GM21737 (cell line): Measurements from ENCODE around the gene CCDC112.
"Not testable (repeated sequence)": the region's sequence is repeated elsewhere in the genome, so short reads cannot be mapped to it uniquely, and the experiment has no call there.

Experiments
- ATAC-seq: cut with Tn5 transposase; IDR thresholded peaks from one replicate; pipeline ENCODE4 v1.9.1; 2021; ENCODE audit warnings: mild to moderate bottlenecking, moderate library complexity; ENCODE audit not compliant: unreplicated experiment

The CCDC112 gene

DNA sequence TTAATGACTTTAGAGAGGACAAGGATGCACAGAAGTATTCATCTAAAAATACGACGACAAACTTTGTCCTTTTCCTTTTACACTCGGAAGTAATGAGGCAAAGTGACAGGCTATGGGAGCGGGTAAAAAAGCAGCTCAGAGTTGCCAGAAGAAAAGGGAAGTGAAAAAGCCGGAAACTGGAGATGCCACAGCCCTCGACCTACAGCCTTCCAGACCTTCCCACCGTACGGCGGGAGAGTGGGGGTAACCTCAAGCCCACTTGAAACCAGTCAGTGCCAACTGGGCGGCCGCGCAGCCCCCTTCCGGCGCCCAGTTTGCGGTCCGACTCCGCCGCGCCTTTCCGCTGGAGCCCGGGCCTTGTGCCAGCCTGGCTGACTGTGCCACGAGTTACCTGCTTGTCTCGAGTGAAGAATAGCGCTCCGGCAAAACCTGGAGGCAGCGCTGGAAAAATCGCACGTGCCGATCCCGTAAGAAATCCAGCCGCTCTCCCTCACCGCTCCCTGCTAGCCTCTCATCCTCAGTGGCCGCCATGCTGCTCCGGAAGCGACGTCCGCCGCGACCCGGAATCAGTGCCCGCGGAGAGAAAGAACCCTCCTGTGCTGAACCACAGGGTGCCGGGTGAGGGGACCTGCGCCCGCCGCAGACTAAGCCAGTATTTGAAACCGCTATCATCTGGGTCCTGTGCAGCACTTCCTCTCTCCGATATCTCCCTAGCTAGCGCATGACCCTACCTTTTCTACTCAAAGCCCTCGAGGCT is 34.0 kb downstream of the CCDC112 start, which contains the start of gene PGGT1B:
PGGT1B (minus strand) TSS at position 557 of the 757 bp plus-strand sequence; CDS start at position 531, 26 bp downstream.
- ATAC-seq: peak; percentile 87

DNA sequence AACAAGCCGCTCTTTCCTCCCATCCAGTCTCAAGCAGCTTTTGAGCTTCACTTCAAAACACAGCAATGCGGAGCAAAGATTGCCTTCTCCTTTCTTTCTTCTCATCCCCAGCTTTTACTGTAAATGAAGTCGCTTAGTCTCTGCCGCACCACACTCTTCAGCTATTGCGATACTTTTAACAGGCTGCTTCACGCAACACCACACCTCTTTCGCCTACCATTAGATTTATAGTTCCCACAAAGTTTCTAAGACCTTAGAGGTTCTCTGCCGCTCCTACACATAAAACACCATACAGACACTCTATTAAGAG is 34.5 kb downstream of the CCDC112 start:
- ATAC-seq: peak; percentile 44

DNA sequence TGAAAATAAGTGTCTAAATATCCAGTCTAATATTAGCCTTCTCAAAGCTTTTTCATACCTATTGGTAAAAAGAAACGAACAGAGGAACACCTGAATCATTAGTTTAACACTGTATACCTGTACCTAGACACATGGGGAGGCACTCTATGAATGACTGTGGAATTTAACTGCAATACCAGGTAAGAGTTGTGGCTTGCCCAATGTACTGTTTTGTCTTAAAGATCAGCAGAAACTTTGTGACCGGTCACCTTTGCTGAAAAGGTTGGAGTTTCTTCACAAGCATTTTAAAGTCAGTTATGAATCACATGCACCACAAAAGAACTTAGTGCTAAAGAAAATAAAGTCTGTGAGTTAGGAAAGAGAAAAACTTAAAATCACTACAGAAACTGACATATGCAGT is 36.2 kb downstream of the CCDC112 start:
- no peak for ATAC-seq

DNA sequence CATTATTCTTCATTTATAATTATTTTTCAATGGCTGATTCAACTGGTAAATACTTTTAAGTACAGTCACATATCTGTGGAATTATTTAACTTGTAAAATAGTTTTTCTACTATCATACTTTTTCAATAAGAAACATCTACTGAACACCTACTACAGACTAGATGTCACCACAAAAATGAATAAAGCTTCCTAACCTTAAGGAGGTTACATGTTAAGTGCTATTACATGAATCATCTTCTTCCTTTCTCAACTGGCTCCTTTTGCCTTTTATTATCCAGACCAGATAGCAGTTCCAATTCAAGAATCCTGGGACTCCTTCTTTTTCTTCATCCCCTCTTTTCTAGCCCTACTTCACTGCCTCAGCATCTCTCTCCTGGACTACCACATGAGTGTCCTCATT is 38.5 kb downstream of the CCDC112 start:
- ATAC-seq: no peak

DNA sequence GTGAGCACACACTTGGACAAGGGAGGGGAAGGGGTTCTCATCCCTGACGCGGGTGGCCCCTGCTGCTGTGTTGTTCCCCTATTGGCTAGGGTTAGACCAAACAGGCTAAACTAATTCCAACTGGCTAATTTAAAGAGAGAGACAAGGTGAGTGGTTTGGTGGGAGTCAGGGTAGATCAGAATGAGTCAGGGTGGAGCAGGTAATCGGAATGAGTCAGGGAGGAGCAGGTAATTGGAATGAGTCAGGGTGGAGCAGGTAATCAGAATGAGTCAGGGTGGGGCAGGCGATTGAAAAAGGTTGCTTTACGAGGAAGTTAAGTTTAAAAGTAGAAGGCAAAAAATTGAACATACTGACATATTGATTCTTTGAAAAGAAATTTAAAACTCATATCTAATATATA is 47.1 kb downstream of the CCDC112 start:
- ATAC-seq: not testable (repeated sequence)

DNA sequence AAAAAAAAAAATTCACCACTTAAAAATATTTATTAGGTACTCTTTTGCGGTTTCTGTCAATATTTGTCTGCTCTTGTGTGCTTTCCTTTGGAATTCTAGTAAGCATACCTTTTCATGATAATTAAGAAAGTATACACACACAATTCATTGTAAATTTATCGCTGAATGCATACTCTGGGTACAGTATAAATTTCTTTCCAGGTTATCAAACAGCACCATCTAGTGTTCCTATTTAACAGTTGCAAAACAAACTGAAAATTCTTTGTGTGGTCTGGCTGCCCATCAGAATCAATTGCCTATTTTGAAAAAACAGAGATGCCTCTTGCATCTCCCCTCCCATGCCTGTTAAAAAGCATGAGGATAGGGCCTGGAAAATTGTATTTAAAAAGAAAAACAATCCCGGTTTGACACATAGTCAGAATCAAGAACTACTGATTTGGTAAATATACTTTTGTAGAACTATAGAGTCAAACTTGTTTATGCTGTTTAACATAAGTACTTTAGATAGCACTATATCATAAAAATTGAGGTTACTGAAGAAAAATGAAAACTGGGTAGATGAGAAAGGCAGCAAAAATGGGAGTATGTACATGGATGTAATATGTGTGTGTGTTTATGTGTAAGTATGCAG is 50.0 kb downstream of the CCDC112 start:
- ATAC-seq: peak; percentile 79

DNA sequence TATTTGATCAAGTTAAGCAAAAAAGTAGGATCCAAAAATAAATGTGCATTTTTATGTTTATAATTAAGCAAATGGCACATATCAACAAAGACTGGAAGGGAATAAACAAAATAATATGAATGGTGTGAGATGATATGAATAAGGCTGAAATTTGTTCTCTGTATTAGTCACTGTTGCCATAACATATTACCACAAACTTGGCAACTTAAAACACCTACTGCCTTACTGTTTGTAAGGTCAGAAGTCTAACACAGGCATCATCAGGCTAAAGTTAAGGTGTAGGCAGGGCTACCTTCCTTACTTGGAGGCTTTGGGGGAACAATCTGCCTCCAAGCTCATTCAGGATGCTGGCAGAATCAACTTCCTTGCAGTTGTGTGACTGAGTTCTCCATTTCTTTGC is 53.0 kb downstream of the CCDC112 start:
- no peak for ATAC-seq

DNA sequence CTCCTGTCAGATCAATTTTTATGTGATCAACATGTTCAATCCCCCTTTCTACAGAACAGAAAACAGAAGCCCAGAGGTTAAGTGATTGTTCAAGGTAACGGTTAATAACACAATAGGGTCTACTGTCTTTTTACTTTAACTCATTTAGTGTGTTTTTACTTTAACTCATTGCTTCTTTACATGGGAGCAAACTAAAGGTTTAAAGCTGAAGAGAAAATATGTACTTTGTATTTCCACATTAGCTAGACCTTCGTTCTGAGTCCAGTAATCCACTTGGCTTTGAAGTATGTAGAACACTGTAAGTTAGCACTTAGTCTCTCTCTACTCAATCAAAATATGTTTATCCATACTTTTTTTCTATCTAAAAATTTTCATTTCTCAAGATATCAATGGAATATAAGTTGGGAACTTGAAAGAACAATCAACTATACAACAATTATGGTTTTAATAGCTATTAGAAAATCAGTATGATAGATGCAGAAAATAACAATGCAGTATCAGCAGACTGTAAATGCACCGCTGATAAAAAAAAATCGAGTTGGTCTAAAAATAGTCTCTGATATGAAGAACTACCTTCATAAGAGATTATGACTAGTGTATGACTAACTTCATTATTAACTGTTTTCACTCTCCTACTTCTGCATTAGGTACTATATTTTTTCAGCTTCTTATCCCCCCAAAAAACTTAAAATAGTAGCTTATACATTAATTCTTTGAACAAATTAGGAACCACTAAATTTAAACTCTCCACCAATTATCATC is 54.4 kb downstream of the CCDC112 start:
- no peak for ATAC-seq

DNA sequence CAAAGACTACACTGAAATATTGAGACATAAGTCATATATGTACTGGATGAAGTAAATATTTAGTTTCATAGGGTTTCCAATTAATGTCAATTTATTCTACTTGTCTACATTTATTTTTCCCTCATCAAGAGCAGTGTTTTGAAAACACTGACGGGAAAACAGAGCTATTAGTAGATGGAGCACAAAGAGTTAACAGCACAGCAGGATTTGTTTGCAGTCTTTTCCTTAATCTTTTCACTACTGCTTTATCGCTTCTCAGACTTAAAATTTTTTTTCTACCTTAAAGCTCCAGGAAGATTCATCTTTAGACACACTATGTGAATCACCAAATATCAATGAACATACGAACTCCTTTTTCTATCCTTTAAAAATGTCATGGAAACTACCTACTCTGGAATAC is 59.4 kb downstream of the CCDC112 start:
- no peak for ATAC-seq

DNA sequence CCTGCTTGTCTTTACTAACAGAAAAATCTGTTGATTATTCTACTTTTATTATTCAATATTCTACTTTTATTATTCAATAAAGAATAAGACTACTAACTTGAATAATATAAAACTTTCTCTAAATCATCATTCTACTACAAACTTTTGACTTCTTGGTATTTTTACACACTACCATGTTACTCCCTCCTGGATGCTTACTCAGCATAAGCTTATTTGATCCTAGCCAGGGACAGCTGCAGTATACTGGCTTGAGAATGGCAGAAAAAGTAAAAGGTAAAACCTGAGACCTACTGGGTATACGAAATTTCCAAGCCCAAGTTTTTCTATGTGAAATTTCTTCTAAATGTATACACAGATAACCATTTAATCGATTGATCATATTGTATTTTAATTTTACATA is 59.9 kb downstream of the CCDC112 start:
- no peak for ATAC-seq

DNA sequence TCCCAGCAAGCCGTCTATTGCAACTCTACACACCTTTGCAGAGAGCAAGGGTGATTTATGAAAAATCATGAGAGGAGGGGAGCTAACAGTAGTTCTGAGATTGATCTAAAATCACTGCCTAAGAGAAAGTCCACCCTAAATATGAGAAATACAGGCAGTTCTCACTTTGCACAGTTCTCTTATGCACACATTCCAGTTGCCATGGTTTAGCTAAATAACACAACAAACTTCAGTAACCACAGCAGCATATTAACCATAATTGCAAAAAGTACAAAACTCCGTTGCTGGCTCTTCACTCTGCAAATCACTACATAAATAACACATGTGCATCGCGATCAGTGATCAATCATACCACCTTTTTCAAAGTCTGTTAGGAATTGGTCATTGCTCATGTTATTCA is 64.9 kb downstream of the CCDC112 start:
- ATAC-seq: no peak

DNA sequence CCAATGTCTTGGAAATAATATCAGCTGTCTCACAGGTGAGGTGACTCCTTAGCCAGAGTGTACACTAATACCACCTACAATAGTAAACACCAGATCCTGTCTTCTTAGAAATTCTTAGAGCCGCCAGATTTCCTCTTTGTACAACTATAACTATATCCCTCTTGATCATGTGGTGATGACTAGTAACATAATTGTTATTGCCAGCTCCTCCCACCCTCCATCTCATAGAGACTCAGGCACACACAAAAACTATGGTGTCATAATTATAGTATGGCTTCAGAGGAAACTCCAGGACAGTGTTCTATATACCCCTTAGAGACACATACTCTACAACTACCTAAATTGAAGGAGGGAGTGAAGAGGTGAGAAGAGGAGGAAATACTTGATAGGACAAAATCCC is 66.8 kb downstream of the CCDC112 start:
- no peak for ATAC-seq

DNA sequence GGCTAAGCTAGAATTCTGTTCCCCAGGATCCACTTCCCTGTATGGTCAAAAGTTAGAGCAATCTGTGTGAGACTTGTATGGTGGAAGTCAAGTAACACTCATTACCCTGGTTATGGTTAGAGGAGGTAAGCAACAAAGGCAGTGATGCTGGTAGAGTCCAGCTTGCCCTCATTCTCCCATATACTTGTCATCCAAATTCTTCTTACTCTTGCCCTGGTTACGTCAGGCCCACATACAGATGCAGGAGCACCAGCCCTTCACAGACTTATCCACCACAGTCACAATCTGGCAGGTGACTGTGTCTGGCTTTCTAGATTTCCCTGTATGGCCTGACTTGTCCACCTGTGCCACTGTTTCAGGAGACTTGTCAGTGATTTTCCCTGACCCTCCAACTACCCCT is 69.2 kb downstream of the CCDC112 start:
- ATAC-seq: no peak
